HG03097 (cell line): ENCODE results near the gene CTCF.

Source experiments
- ATAC-seq: cut with Tn5 transposase; IDR thresholded peaks from one replicate; pipeline ENCODE4 v1.9.1; 2021; ENCODE audit not compliant: unreplicated experiment, low FRiP score

CTCF gene

GRCh38 chr16:67675579-67675935, 113.2 kb downstream of the CTCF start:
- no peak for ATAC-seq

DNA sequence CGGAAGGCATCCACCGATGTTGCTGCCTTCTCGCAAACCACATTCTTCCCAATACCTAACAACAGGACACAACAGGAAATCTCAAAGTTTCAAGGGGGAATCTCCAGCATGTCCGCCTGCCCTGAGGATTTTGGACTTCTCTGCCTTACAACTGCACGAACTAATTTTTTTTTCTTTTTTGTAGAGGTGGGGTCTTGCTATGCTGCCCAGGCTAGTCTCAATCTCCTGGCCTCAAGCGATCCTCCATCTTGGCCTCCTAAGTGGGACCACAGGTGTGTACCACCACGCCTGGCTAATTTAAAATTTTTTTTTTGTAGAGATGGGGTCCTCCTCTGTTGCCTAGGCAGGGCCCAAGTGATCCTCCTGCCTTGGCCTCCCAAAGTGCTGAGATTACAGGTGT, 113.7 kb downstream of the CTCF start:
- no peak for ATAC-seq

- no peak for ATAC-seq
Observed at GRCh38 chr16:67676516-67676915, 114.2 kb downstream of the CTCF start.

- ATAC-seq: no peak
Observed at GRCh38 chr16:67676939-67677338, 114.6 kb downstream of the CTCF start.

DNA sequence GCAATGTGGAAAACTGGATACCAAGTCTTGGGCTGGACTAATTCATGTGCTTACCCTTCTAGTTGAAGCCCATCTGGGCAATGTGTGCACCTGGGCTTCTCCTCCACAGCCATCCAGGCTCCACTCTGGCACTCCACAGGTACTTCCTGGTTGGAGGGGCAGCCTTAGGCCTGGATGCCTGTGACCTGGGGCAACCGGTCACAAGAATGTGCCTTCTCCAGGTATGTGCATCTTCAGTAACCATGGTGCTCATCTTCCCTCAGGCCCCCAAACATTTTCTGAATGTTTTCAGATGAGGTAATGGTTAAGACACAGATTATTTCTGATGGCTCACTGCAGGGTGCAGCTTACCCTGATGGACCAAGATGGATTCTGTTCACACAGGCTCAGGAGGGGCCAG, 115.4 kb downstream of the CTCF start:
- no peak for ATAC-seq

DNA sequence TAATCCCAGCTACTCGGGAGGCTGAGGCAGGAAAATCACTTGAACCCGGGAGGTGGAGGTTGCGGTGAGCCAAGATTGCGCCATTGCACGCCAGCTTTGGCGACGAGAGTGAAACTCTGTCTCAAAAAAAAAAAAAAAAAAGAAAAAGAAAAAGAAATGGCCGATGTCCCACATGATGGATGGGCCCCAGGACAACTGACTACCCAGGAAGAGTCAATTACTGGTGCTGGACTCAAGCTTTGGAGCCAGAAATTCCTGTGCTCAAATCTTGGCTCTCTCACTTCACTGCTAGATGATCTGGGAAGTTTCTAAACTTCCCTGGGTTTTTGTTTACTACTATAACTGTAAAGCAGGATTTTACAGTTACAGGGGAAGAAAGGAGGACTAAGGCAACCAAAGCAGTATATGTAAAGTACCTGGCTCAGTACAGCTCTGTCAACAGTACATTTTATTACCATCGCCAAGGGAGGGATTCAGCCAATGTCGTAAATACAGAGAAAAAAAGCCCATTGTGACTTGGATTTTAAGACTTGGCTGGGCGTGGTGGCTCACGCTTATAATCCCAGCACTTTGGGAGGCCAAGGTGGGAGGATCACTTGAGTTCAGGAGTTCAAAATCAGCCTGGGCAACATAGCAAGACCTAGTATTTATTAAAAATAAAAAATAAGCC, 116.2 kb downstream of the CTCF start:
- no peak for ATAC-seq

DNA sequence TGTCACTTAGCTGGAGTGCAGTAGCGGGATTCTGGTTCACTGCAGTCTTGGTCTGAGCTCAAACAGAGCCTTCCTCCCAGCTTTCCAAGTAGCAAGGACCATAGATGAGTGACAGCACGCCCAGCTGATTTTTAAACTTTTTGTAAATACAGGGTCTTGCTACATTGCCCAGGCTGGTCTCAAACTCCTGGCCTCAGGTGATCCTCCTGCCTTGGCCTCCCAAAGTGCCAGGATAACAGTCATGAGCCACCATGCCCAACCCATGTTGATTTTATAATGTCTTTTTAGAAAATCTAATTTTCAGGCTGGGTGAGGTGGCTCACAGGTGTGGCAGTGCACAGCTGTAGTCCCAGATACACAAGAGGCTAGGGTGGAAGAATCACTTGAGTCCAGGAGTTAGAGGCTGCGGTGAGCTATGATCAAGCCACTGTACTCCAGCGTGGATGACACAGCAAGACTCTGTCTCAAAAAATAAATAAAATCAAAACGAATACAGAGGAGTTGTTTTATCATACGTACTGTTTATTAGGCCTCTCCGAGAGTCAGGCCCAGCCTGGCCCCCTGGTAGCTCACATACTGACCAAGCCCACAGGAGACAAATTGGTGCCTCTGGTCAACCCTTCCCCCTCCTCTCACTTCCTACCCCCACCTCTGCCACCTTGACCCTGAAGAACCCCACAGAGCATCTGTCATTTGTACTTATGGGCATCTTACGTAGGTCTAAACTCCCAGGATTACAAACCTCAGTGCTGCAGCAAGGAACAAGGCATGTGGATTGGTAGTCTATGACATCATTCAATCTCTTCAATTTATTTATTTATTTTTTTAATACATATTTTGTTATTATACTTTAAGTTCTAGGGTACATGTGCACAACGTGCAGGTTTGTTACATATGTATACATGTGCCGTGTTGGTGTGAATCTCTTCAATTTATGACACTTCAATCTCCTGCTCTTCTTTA, 117.9 kb downstream of the CTCF start:
- ATAC-seq: no peak

DNA sequence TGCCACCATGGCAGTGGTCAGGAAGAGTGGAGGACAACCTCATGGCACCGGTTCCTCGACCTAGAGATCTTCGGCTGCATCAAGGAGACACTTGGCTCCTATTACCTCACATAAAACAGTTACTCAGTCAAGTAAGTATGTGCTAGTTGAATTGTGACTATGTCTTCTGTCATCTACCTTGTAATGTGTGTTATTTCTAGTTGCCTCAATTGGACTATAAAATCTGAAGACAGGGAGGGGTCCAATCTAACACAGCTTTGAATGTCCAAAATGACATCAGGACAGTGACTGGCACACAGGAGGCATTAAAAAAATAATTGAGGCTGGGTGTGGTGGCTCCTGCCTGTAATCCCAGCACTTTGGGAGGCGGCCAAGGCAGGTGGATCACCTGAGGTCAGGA, 121.4 kb downstream of the CTCF start:
- no peak for ATAC-seq

DNA sequence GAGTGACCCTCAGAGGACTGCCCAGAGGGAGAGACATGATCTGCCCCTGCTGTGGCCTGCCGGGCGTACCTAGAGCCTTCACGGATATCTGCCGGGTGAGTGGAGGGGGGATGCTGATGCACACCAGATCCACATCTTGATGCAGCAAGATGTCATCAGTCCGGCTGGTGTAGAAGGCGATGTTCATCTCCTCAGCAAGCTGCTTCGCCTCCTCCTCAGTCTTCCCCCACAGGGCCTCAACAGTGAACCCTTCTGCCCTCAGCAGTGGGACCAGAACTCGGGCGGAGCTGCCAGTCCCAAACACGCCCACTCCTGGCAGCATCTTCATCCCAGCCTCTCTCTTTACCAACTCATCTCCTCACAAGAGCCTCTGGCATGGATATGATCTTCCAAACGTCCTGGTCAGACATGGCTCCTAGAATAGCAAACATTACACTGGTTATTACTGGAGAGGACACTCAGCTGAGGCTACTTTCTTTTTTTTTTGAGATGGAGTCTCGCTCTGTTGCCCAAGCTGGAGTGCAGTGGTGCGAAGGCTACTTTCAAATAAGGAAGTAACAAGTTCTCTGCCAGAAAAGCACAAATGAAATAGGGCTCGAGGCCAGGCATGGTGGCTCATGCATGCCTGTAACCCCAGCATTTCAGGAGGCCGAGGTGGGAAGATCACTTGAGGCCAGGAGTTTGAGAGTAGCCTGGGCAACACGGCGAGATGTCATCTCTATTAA, 123.2 kb downstream of the CTCF start:
- no peak for ATAC-seq
